ENCODE data around the gene GIPC1.
"Not testable (repeated sequence)": the region's sequence is repeated elsewhere in the genome, so short reads cannot be mapped to it uniquely, and the experiment has no call there.

Gene GIPC1, protein sequence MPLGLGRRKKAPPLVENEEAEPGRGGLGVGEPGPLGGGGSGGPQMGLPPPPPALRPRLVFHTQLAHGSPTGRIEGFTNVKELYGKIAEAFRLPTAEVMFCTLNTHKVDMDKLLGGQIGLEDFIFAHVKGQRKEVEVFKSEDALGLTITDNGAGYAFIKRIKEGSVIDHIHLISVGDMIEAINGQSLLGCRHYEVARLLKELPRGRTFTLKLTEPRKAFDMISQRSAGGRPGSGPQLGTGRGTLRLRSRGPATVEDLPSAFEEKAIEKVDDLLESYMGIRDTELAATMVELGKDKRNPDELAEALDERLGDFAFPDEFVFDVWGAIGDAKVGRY

GRCh38 chr19:14496029-14496833 lies at the start of gene GIPC1:
TSS of gene GIPC1 (minus strand) at chr19:14496127. CDS start at chr19:14482976, 13,151 bp downstream.
- peak; percentile 98 for DNase-seq

- DNase-seq: no peak
Measured at GRCh38 chr19:14545716-14546082, 49.8 kb upstream of the GIPC1 start.

- DNase-seq: no peak
Measured at GRCh38 chr19:14544977-14545715, 49.2 kb upstream of the GIPC1 start.

GRCh38 chr19:14544047-14544446 lies 48.1 kb upstream of the GIPC1 start:
- no peak for DNase-seq

DNA sequence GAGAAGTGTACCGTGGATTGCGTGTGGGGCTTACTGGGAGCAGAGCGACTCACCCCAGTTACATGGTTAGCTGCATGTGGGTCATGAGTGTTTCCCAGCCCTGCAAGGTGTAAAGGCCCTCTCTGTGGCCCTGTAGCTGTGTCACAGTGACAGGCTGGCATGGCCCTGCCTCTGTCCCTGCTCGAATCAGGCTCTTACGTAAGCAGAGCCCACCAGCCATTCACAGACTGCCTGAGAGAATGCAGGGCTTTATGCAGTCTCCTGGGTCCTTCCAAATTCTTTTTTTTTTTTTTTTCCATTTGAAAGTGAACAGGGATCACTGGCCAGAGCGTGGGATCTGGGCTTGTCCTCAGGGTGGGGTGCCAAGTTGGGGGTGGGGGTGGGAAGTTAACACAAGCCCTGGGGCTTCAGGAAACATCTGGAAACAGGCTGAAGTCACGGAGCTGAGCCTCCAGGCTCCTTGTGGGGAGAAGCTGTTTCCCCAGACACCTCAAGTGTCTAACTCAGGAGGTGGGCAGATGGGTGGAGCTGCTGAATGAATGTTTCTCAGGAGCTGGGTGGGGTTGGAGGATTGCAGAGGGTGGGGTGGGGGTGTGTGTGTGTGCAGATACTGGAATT lies 46.9 kb upstream of the GIPC1 start:
- DNase-seq: no peak

DNA sequence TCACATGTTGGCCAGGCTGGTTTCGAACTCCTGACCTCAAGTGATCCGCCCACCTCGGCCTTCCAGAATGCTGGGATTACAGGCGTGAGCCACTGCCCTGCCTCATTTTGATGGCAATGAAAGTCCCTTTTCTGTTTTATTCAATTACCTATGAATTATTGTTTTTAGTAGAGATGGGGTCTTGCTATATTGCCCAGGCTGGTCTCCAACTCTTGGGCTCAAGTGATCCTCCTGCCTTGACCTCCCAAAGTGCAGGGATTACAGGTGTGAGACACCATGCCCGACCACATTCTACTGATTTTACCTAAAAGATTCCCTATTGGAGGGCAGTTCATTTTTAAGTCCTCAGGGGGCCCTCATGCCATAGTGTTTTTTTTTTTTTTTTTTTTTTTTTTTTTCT lies 46.1 kb upstream of the GIPC1 start:
- not testable (repeated sequence) for DNase-seq

- DNase-seq: no peak
Measured at GRCh38 chr19:14540741-14541525, 45.0 kb upstream of the GIPC1 start.

- no peak for DNase-seq
Measured at GRCh38 chr19:14536926-14537692, 41.2 kb upstream of the GIPC1 start.

DNA sequence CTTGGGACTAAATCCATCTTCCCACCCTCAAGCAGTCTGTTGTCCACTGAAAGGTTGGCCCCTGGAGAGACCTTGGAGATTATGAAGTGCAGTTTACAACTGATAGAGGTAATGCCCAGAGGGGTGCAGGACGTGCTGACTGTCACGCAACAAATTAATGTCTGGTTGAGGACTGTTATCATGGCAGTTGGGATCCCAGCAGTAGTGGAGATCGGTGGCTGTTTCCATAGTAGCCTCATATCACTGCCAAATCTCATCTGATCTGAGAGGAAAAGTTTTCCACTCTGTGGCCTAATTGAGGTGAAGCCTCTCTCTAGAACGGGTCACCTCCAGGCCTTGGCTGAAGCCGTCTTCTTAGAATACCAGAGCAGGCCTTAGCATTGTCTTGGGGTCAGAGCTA lies 37.5 kb upstream of the GIPC1 start:
- no peak for DNase-seq

GRCh38 chr19:14530506-14530905 lies 34.6 kb upstream of the GIPC1 start:
- DNase-seq: no peak

- DNase-seq: no peak
Measured at GRCh38 chr19:14530005-14530348, 34.0 kb upstream of the GIPC1 start.

- DNase-seq: peak; percentile 99
Measured at GRCh38 chr19:14529254-14530004, 33.5 kb upstream of the GIPC1 start, which contains the start of gene TECR. TSS of gene TECR (plus strand) at chr19:14529594. CDS start at chr19:14529697, 103 bp downstream.

DNA sequence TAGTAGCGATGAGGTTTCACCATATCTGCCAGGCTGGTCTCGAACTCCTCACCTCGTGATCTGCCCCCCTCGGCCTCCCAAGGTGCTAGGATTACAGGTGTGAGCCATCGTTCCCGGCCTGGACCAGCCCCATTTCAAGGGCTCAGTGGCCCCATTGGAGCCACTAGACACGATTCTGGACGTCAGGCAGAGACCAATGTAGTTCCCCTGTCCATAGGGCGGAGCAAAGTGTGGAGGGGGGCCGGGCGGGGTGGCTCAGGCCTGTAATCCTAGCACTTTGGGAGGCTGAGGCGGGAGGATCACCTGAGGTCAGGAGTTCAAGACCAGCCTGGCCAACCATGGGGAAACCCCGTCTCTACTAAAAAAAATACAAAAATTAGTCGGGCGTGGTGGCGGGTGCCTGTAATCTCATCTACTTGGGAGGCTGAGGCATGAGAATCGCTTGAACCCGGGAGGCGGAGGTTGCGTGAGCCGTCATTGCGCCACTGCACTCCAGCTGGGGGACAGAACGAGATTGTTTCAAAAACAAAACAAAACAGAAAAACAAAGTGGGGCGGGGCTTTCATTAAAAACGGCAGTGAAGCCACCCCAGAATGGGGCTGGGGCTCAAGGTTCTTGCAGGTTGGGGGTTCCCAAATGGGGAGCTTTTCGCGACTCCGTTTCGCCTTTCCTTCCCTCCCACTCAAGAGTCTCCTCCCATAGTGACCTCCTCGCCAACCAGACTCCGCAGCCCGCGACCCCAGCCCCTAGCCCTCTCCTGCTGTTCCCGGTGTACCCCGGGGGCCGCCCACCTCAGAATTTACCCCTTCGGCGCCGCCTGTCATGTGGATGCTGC lies 32.7 kb upstream of the GIPC1 start:
- no peak for DNase-seq

- DNase-seq: no peak
Measured at GRCh38 chr19:14526423-14526822, 30.5 kb upstream of the GIPC1 start.

- no peak for DNase-seq
Measured at GRCh38 chr19:14525729-14526128, 29.8 kb upstream of the GIPC1 start.

GRCh38 chr19:14520543-14520942 lies 24.6 kb upstream of the GIPC1 start:
- DNase-seq: no peak

GRCh38 chr19:14519860-14520407 lies 24.0 kb upstream of the GIPC1 start:
- no peak for DNase-seq

GRCh38 chr19:14519245-14519859 lies 23.4 kb upstream of the GIPC1 start:
- no peak for DNase-seq

Data from NCI-H524 treated with DMSO at 0.1 percent for 48 hours (cell line).